SU-DHL-6 (cell line): Measurements from ENCODE around the gene IRX2.

Experiments used
- H2AFZ ChIP-seq: fragments of 200-600 bp; sonication (generic); 2 replicates; pipeline ENCODE4 v1.6.1; 2014; ENCODE audit warnings: low read depth, mild to moderate bottlenecking, moderate library complexity, mixed read lengths, antibody characterized with exemption, low read length; ENCODE audit not compliant: severe bottlenecking
- H3F3A ChIP-seq: fragments of 200-600 bp; shearing (Covaris generic); 2 replicates; pipeline ENCODE4 v1.6.0; 2016; ENCODE audit warnings: antibody characterized with exemption, mild to moderate bottlenecking; ENCODE audit not compliant: insufficient read depth
- H3K27ac ChIP-seq: fragments of 200-600 bp; sonication (generic); 2 replicates; pipeline ENCODE4 v1.5.1; 2016; ENCODE audit warnings: low read depth, mild to moderate bottlenecking, low read length, moderate library complexity, mixed read lengths
- H3K27me3 ChIP-seq: fragments of 200-600 bp; sonication (generic), shearing (Covaris generic); 2 replicates; pipeline ENCODE4 v1.6.0; 2014; ENCODE audit warnings: mild to moderate bottlenecking, low read length
- H3K36me3 ChIP-seq: fragments of 200-600 bp; sonication (generic); 2 replicates; pipeline ENCODE4 v1.6.1; 2014; ENCODE audit warnings: mild to moderate bottlenecking, low read length, mixed read lengths
- H3K4me2 ChIP-seq: fragments of 300-600, 200-600 bp; shearing (Covaris generic), sonication (generic); 2 replicates; pipeline ENCODE4 v1.6.0; 2014; ENCODE audit warnings: low read length, low read depth, mild to moderate bottlenecking; ENCODE audit not compliant: poor library complexity, severe bottlenecking
- H3K4me3 ChIP-seq: fragments of 200-600 bp; sonication (generic); 2 replicates; pipeline ENCODE4 v1.5.1; 2014; ENCODE audit warnings: antibody characterized with exemption, low read length, mild to moderate bottlenecking, mixed read lengths; ENCODE audit not compliant: insufficient read depth, poor library complexity, severe bottlenecking
- H3K79me2 ChIP-seq: fragments of 200-600 bp; sonication (generic); 2 replicates; pipeline ENCODE4 v1.6.1; 2014; ENCODE audit warnings: mild to moderate bottlenecking, low read length, moderate library complexity; ENCODE audit not compliant: insufficient read depth
- H3K9ac ChIP-seq: fragments of 200-600 bp; sonication (generic); 2 replicates; pipeline ENCODE4 v1.7.0; 2014; ENCODE audit warnings: mild to moderate bottlenecking, low read length
- H3K9me2 ChIP-seq: fragments of 200-600 bp; sonication (generic); replicated peaks from 2 replicates; pipeline ENCODE4 v1.6.1; 2014; ENCODE audit warnings: low read length; ENCODE audit not compliant: insufficient read depth
- H3K9me3 ChIP-seq: fragments of 200-600 bp; sonication (generic); 2 replicates; pipeline ENCODE4 v1.6.1; 2014; ENCODE audit warnings: low read length, mixed read lengths; ENCODE audit not compliant: insufficient read depth
- H4K20me1 ChIP-seq: fragments of 200-600 bp; sonication (generic); 2 replicates; pipeline ENCODE4 v1.6.1; 2014; ENCODE audit warnings: low read depth, mild to moderate bottlenecking, antibody characterized with exemption, low read length, moderate library complexity, mixed read lengths
- CTCF ChIP-seq: fragments of 200-600 bp; sonication (generic); IDR thresholded peaks from one replicate; pipeline ENCODE4 v1.5.1; 2017; ENCODE audit warnings: antibody characterized with exemption, mild to moderate bottlenecking, low read length, moderate library complexity; ENCODE audit not compliant: insufficient read depth, poor library complexity, severe bottlenecking
- EZH2phosphoT487 ChIP-seq: fragments of 200-600 bp; sonication (generic), shearing (Covaris generic); conservative IDR thresholded peaks from 2 replicates; pipeline ENCODE4 v1.6.1; 2018; ENCODE audit warnings: mild to moderate bottlenecking, antibody characterized with exemption, low read length, moderate library complexity, mixed read lengths

IRX2 gene

GRCh38 chr5:2701592-2701991 is 49.9 kb downstream of the IRX2 start:
- Histone ChIP-seq H2AFZ (no peak overlapping the region), H3K79me2 (no peaks in the 10 kb centered on the region), H3K27ac (no peak overlapping the region), H3K9me2 (no peaks in the 10 kb centered on the region), H3K4me2 (no peak overlapping the region), H3K4me3 (no peak overlapping the region), H4K20me1 (no peaks in the 10 kb centered on the region), H3K9me3 (no peaks in the 10 kb centered on the region), H3K27me3 (no peaks in the 10 kb centered on the region), H3F3A (no peaks in the 10 kb centered on the region), H3K36me3 (no peaks in the 10 kb centered on the region), H3K9ac (no peak overlapping the region)
- TF ChIP-seq CTCF (no peak), EZH2phosphoT487 (no peak)

- Histone ChIP-seq H3K27me3 (no peaks in the 10 kb centered on the region), H3F3A (no peaks in the 10 kb centered on the region), H3K4me2 (no peak overlapping the region), H3K27ac (no peak overlapping the region), H3K79me2 (no peaks in the 10 kb centered on the region), H2AFZ (no peak overlapping the region), H3K9me2 (no peaks in the 10 kb centered on the region), H3K36me3 (no peaks in the 10 kb centered on the region), H4K20me1 (no peaks in the 10 kb centered on the region), H3K9me3 (no peaks in the 10 kb centered on the region), H3K4me3 (no peak overlapping the region), H3K9ac (no peak overlapping the region)
- no peak for TF ChIP-seq CTCF
- TF ChIP-seq EZH2phosphoT487 = no peak
These were observed 50.6 kb downstream of the IRX2 start for GRCh38 chr5:2700876-2701275.

GRCh38 chr5:2699686-2700085 is 51.8 kb downstream of the IRX2 start:
- Histone ChIP-seq H2AFZ (no peak overlapping the region), H4K20me1 (no peaks in the 10 kb centered on the region), H3F3A (no peaks in the 10 kb centered on the region), H3K27ac (no peak overlapping the region), H3K4me3 (no peak overlapping the region), H3K9me3 (no peaks in the 10 kb centered on the region), H3K9ac (no peak overlapping the region), H3K79me2 (no peaks in the 10 kb centered on the region), H3K27me3 (no peaks in the 10 kb centered on the region), H3K4me2 (no peak overlapping the region), H3K9me2 (no peaks in the 10 kb centered on the region), H3K36me3 (no peaks in the 10 kb centered on the region)
- TF ChIP-seq CTCF = no peak
- TF ChIP-seq EZH2phosphoT487 = no peak

GRCh38 chr5:2699231-2699630 is 52.2 kb downstream of the IRX2 start:
- Histone ChIP-seq H3K9me2 (no peaks in the 10 kb centered on the region), H3K9me3 (no peaks in the 10 kb centered on the region), H3K27me3 (no peaks in the 10 kb centered on the region), H3K4me3 (no peak overlapping the region), H3K79me2 (no peaks in the 10 kb centered on the region), H2AFZ (no peak overlapping the region), H3K27ac (no peak overlapping the region), H3K9ac (no peak overlapping the region), H3K4me2 (no peak overlapping the region), H4K20me1 (no peaks in the 10 kb centered on the region), H3K36me3 (no peaks in the 10 kb centered on the region), H3F3A (no peaks in the 10 kb centered on the region)
- TF ChIP-seq EZH2phosphoT487 (no peak), CTCF (no peak)
